ENCODE measurements around the gene PTGES3. TPM values are rescaled to one million over a fixed set of nuclear protein-coding genes. Genes with fewer than 3 reads are reported as not detected.

Gene PTGES3
- total RNA-seq, 1 donor = 96.7 TPM

- no peak for DNase-seq (ENCODE audit: low read depth)
- no peak for TF ChIP-seq CTCF (IDR thresholded peaks at IDR 0.05; ENCODE audit: insufficient read depth, low read depth, low read length)
- H3K4me3 ChIP-seq (ENCODE audit: low read depth, low read length) = peak overlapping the region; percentile 79
These were observed 58.5 kb downstream of the PTGES3 start for GRCh38 chr12:56629459-56630179.

GRCh38 chr12:56628671-56629458 is 59.2 kb downstream of the PTGES3 start:
- no peak for TF ChIP-seq CTCF (IDR thresholded peaks at IDR 0.05; ENCODE audit: insufficient read depth, low read depth, low read length)
- H3K4me3 ChIP-seq (ENCODE audit: low read depth, low read length) = peak overlapping the region; percentile 79
- peak; percentile 83 for DNase-seq (ENCODE audit: low read depth)

GRCh38 chr12:56626701-56627100 is 61.4 kb downstream of the PTGES3 start:
- DNase-seq (ENCODE audit: low read depth) = no peak
- H3K4me3 ChIP-seq (ENCODE audit: low read depth, low read length) = no peak overlapping the region
- TF ChIP-seq CTCF (IDR thresholded peaks at IDR 0.05; ENCODE audit: insufficient read depth, low read depth, low read length) = no peak

GRCh38 chr12:56622535-56622934 is 65.5 kb downstream of the PTGES3 start:
- no peak for DNase-seq (ENCODE audit: low read depth)
- no peak for TF ChIP-seq CTCF (IDR thresholded peaks at IDR 0.05; ENCODE audit: insufficient read depth, low read depth, low read length)

GRCh38 chr12:56616925-56617324 is 71.2 kb downstream of the PTGES3 start:
- no peak for DNase-seq (ENCODE audit: low read depth)
- TF ChIP-seq CTCF (IDR thresholded peaks at IDR 0.05; ENCODE audit: insufficient read depth, low read depth, low read length) = no peak

More at GRCh38 chr12:56622535-56622934, 65.5 kb downstream of the PTGES3 start:
- H3K4me3 ChIP-seq (ENCODE audit: low read depth, low read length) = no peak overlapping the region

GRCh38 chr12:56616244-56616643 is 71.8 kb downstream of the PTGES3 start:
- no peak for TF ChIP-seq CTCF (IDR thresholded peaks at IDR 0.05; ENCODE audit: insufficient read depth, low read depth, low read length)
- no peak overlapping the region for H3K4me3 ChIP-seq (ENCODE audit: low read depth, low read length)
- DNase-seq (ENCODE audit: low read depth) = no peak

More at GRCh38 chr12:56616925-56617324, 71.2 kb downstream of the PTGES3 start:
- no peak overlapping the region for H3K4me3 ChIP-seq (ENCODE audit: low read depth, low read length)
